Endothelial cell of umbilical vein (primary cell): ENCODE measurements around the gene SLIT1. TPM values are rescaled to one million over a fixed set of nuclear protein-coding genes. Genes with fewer than 3 reads are reported as not detected.

ENCODE experiments used
- BruUV-seq: library from RNA; stranded (reverse); fragments of 400-500 nt; replicated peaks from 2 replicates; lab custom pipeline; 2021; lab: Mats Ljungman, UMichigan
- CTCF ChIA-PET: fragments of 300-600, 350-600 bp; sonication (Branson Sonifier 250); formaldehyde crosslinking; loops from one replicate; lab custom pipeline; 2021; ENCODE audit warnings: antibody characterized with exemption, inconsistent platforms; lab: Charles Lee
- POLR2A ChIA-PET: fragments of 300-600, 350-600 bp; sonication (Branson Sonifier 250); formaldehyde crosslinking; loops from one replicate; lab custom pipeline; 2021; ENCODE audit warnings: antibody characterized with exemption, inconsistent platforms; lab: Charles Lee
- DNase-seq: peaks from one replicate; pipeline ENCODE4 v3.0.0-alpha.2; 2011; ENCODE audit warnings: low read depth, low spot score
- FAIRE-seq: peaks from 2 replicates; lab custom pipeline; 2011; peaks lifted over from hg19 to GRCh38; lab: Jason Lieb, UNC
- H2AFZ ChIP-seq: 2 replicates; pipeline ENCODE4 v1.6.0; 2012; ENCODE audit warnings: low read depth, low read length, control low read depth, inconsistent platforms
- H3K27ac ChIP-seq: 2 replicates; pipeline ENCODE4 v1.5.1; 2011; ENCODE audit warnings: low read depth, mild to moderate bottlenecking, control low read depth, low read length, moderate library complexity; ENCODE audit not compliant: insufficient read depth
- H3K27me3 ChIP-seq, 2 experiments: 2 replicates each; pipeline versions ENCODE4 v1.6.0 to v1.6.1; 2011; ENCODE audit warnings: low read length in 2 of 2, mixed read lengths in 1 of 2; ENCODE audit not compliant: control insufficient read depth in 2 of 2, insufficient read depth in 2 of 2
- H3K36me3 ChIP-seq, 2 experiments: 2 replicates in 1 of 2; 3 replicates in 1 of 2; pipeline ENCODE4 v1.5.1; 2011; ENCODE audit warnings: low read length in 2 of 2, mild to moderate bottlenecking in 1 of 2, moderate library complexity in 1 of 2; ENCODE audit not compliant: control insufficient read depth in 2 of 2, insufficient read depth in 2 of 2; ENCODE audit errors: extremely low read depth in 1 of 2
- H3K4me1 ChIP-seq: 3 replicates; pipeline ENCODE4 v1.5.1; 2011; ENCODE audit warnings: mild to moderate bottlenecking, low read length; ENCODE audit not compliant: control insufficient read depth, insufficient read depth; ENCODE audit errors: extremely low read depth
- H3K4me2 ChIP-seq: 2 replicates; pipeline ENCODE4 v1.6.1; 2011; ENCODE audit warnings: low read length, control low read depth, mixed read lengths; ENCODE audit not compliant: insufficient read depth
- H3K4me3 ChIP-seq, 3 experiments: fragments of 200-600 bp in 1 of 3; sonication (generic), shearing (Covaris generic) in 1 of 3; replicated peaks in 1 of 3; 2 replicates each; pipeline ENCODE4 v1.5.1; 2011 to 2016; ENCODE audit warnings: control low read depth in 3 of 3, low read length in 3 of 3, mild to moderate bottlenecking in 2 of 3, inconsistent platforms in 1 of 3, low read depth in 1 of 3, moderate library complexity in 1 of 3; ENCODE audit not compliant: insufficient read depth in 1 of 3
- H3K79me2 ChIP-seq: 2 replicates; pipeline ENCODE4 v1.6.0; 2012; ENCODE audit warnings: low read length, inconsistent platforms; ENCODE audit not compliant: control insufficient read depth, insufficient read depth
- H3K9ac ChIP-seq: replicated peaks from 2 replicates; pipeline ENCODE3; 2011; ENCODE audit warnings: low read length, control low read depth; ENCODE audit not compliant: insufficient read depth; ENCODE audit errors: extremely low read depth
- H3K9me1 ChIP-seq: replicated peaks from 3 replicates; pipeline ENCODE4 v1.6.0; 2011; ENCODE audit warnings: mild to moderate bottlenecking, low read length; ENCODE audit not compliant: control insufficient read depth, insufficient read depth; ENCODE audit errors: extremely low read depth
- H3K9me3 ChIP-seq: replicated peaks from 2 replicates; pipeline ENCODE4 v1.5.1; 2012; ENCODE audit warnings: low read length, inconsistent platforms; ENCODE audit not compliant: control insufficient read depth, insufficient read depth
- H4K20me1 ChIP-seq: replicated peaks from 2 replicates; pipeline ENCODE3; 2011; ENCODE audit warnings: mild to moderate bottlenecking, low read length; ENCODE audit not compliant: control insufficient read depth, insufficient read depth; ENCODE audit errors: extremely low read depth
- EZH2 ChIP-seq: IDR thresholded peaks from 2 replicates; pipeline ENCODE4 v1.6.1; 2012; ENCODE audit warnings: borderline replicate concordance, low read depth, mild to moderate bottlenecking, moderate library complexity, low read length, inconsistent platforms; ENCODE audit not compliant: severe bottlenecking
- FOS ChIP-seq: IDR thresholded peaks from 2 replicates; pipeline ENCODE4 v1.6.1; 2011; ENCODE audit warnings: mild to moderate bottlenecking, low read length, moderate library complexity, borderline replicate concordance; ENCODE audit not compliant: insufficient read depth
- GATA2 ChIP-seq: IDR thresholded peaks from 2 replicates; pipeline ENCODE4 v1.7.0; 2011; ENCODE audit warnings: low read depth, mild to moderate bottlenecking, moderate library complexity, mixed read lengths, low read length; ENCODE audit not compliant: insufficient read length, insufficient read depth
- JUN ChIP-seq: IDR thresholded peaks from 2 replicates; pipeline ENCODE4 v1.6.1; 2011; ENCODE audit warnings: borderline replicate concordance, low read depth; ENCODE audit not compliant: insufficient read length, insufficient read depth
- MYC ChIP-seq: IDR thresholded peaks from one replicate; pipeline ENCODE4 v1.6.1; 2011; ENCODE audit warnings: mild to moderate bottlenecking, low read depth, low read length
- POLR2A ChIP-seq: IDR thresholded peaks from 2 replicates; pipeline ENCODE4 v1.6.1; 2012; ENCODE audit warnings: low read depth, mild to moderate bottlenecking, control low read depth, low read length
- POLR2AphosphoS5 ChIP-seq: IDR thresholded peaks from 2 replicates; pipeline ENCODE4 v1.6.1; 2012; ENCODE audit warnings: low read depth, mild to moderate bottlenecking, control low read depth, low read length, moderate library complexity; ENCODE audit not compliant: insufficient read depth
- dilution Hi-C: fragments of 300-500 bp; cut with MboI; formaldehyde crosslinking; loops from one replicate; pipeline ENCODE4 v1.15.0; 2019; ENCODE audit warnings: low sequenced_read_pairs; ENCODE audit not compliant: extremely low pct_ligation_motif_present
- intact Hi-C: fragments of 100-400 bp; cut with micrococcal nuclease; formaldehyde crosslinking; loops from one replicate; pipeline ENCODE4 v1.10.0; 2022
- polyA plus RNA-seq, 4 experiments: library from polyadenylated mRNA; depleted of rRNA in 3 of 4; stranded (reverse) in 3 of 4; unstranded in 1 of 4; fragments of >200 nt; gene quantifications; 2 replicates each; pipeline versions ENCODE4 v1.2.1 to v1.2.3, GENCODE V29; 2011 to 2012; ENCODE audit warnings: missing spikeins in 1 of 4
- total RNA-seq: library from RNA; stranded (reverse); gene quantifications from 2 replicates; pipeline ENCODE4 v1.2.3, GENCODE V29; 2021
- TF ChIP-seq, protein P1 (sequence below), 2 donors: IDR thresholded peaks; 1 replicate in 1 of 2; 2 replicates in 1 of 2; pipeline ENCODE4 v1.5.1; 2011; ENCODE audit warnings: low read length in 2 of 2, mild to moderate bottlenecking in 2 of 2, moderate library complexity in 2 of 2, control low read depth in 1 of 2, inconsistent platforms in 1 of 2, low read depth in 1 of 2; ENCODE audit not compliant: insufficient read depth in 1 of 2; ENCODE audit errors: extremely low read depth in 1 of 2
- TF ChIP-seq, protein P2 (sequence below): IDR thresholded peaks from 2 replicates; pipeline ENCODE4 v1.6.1; 2011; ENCODE audit not compliant: insufficient read depth, insufficient read length

The SLIT1 gene
- total and polyA plus RNA-seq, 2 donors (not counting 3 experiments of a cell fraction or from before 2014, with no cell fraction given) = 0.04 to 0.20 TPM

GRCh38 chr10:97050956-97051496 is 134.7 kb downstream of the SLIT1 start:
- DNase-seq (no peak), FAIRE-seq (no peak)
- ChIA-PET POLR2A (no interaction called here), CTCF (interaction anchor here (1.0 to 2.8 kb wide), 5 partner anchors 14 to 188 kb away, joined by 3 to 12 read pairs (median 5); no protein-coding TSS in a partner anchor)
- Histone ChIP-seq H2AFZ (no peak overlapping the region), H3K27ac (no peak overlapping the region), H3K4me2 (no peak overlapping the region), H3K36me3 (no peaks in the 10 kb centered on the region), H3K79me2 (no peaks in the 10 kb centered on the region), H3K27me3 (peaks cover 0 to 2% of the 10 kb centered on the region in 2 experiments), H4K20me1 (no peaks in the 10 kb centered on the region), H3K9me3 (no peaks in the 10 kb centered on the region), H3K9me1 (no peaks in the 10 kb centered on the region), H3K9ac (no peak overlapping the region), H3K4me1 (no peaks in the 10 kb centered on the region), H3K4me3 (no peak overlapping the region)
- dilution Hi-C loops = no loop called here
- no TSS peak for BruUV-seq
- no peak for TF ChIP-seq GATA2
- no peak for TF ChIP-seq EZH2
- TF ChIP-seq POLR2A = no peak
- TF ChIP-seq FOS = no peak
- TF ChIP-seq MYC = no peak
- no peak for TF ChIP-seq JUN
- TF ChIP-seq, protein P1, sequence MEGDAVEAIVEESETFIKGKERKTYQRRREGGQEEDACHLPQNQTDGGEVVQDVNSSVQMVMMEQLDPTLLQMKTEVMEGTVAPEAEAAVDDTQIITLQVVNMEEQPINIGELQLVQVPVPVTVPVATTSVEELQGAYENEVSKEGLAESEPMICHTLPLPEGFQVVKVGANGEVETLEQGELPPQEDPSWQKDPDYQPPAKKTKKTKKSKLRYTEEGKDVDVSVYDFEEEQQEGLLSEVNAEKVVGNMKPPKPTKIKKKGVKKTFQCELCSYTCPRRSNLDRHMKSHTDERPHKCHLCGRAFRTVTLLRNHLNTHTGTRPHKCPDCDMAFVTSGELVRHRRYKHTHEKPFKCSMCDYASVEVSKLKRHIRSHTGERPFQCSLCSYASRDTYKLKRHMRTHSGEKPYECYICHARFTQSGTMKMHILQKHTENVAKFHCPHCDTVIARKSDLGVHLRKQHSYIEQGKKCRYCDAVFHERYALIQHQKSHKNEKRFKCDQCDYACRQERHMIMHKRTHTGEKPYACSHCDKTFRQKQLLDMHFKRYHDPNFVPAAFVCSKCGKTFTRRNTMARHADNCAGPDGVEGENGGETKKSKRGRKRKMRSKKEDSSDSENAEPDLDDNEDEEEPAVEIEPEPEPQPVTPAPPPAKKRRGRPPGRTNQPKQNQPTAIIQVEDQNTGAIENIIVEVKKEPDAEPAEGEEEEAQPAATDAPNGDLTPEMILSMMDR (IDR thresholded peaks at IDR 0.05; ENCODE audit: extremely low read depth in 1 of 2, insufficient read depth in 1 of 2, low read depth in 1 of 2, low read length in 2 of 2) = no peak
- TF ChIP-seq, protein P2, sequence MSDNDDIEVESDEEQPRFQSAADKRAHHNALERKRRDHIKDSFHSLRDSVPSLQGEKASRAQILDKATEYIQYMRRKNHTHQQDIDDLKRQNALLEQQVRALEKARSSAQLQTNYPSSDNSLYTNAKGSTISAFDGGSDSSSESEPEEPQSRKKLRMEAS = no peak
- TF ChIP-seq POLR2AphosphoS5 = no peak
- intact Hi-C loops = no loop called here
